Neural crest cell (in vitro differentiated cells): Measurements from ENCODE around the gene MAML3. TPM values are rescaled to one million over a fixed set of nuclear protein-coding genes. Genes with fewer than 3 reads are reported as not detected.

ENCODE experiments used
- DNase-seq: peaks from one replicate; pipeline ENCODE4 v3.0.0; 2021; ENCODE audit warnings: low read depth, mixed read lengths, low spot score
- H3K27ac Mint-ChIP-seq: one replicate; pipeline ENCODE4 v1.8.0; 2021; ENCODE audit warnings: mild to moderate bottlenecking, mixed read lengths; ENCODE audit not compliant: unreplicated experiment
- H3K27me3 Mint-ChIP-seq: 2 replicates; pipeline ENCODE4 v1.8.0; 2021; ENCODE audit warnings: low read depth, mild to moderate bottlenecking, mixed read lengths
- H3K36me3 Mint-ChIP-seq: 2 replicates; pipeline ENCODE4 v1.8.0; 2021; ENCODE audit warnings: low read depth, mild to moderate bottlenecking, mixed read lengths
- H3K4me1 Mint-ChIP-seq: 2 replicates; pipeline ENCODE4 v1.8.0; 2021; ENCODE audit warnings: mixed read lengths
- H3K4me3 Mint-ChIP-seq: one replicate; pipeline ENCODE4 v1.8.0; 2021; ENCODE audit warnings: mild to moderate bottlenecking, mixed read lengths
- H3K9me3 Mint-ChIP-seq: 2 replicates; pipeline ENCODE4 v1.8.0; 2021; ENCODE audit warnings: mixed read lengths
- total RNA-seq: library from RNA; stranded (reverse); gene quantifications from 2 replicates; pipeline ENCODE4 v1.2.1, GENCODE V29; 2021
- TF ChIP-seq, protein P1 (sequence below): fragments of 200-600 bp; sonication (generic); conservative IDR thresholded peaks from 2 replicates; pipeline ENCODE4 v1.5.0; 2021; ENCODE audit warnings: antibody characterized with exemption, mild to moderate bottlenecking

Gene MAML3
- total RNA-seq, 1 donor from 2014 or later: 21.8 TPM

DNA sequence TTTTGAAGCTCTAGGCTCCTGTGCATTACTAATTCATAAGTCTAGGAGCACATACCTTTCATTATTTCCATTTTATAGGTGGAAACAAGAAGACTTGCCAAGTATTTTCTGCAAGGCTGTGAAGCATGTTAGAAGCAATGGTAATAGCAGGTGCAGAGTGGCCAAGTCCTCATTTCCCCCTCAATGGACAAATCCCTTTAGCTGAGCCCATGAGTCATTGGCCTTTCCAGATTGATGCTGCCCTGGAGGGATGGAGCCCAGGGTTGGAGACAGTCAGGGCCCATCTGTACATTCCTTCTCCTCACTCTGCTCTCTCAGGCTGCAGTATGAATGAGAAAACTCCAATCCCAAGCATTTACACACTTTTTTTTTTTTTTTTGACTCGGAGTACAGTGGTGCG is 481.8 kb downstream of the MAML3 start:
- Mint-ChIP-seq H3K27me3 (no peaks in the 10 kb centered on the region), H3K9me3 (no peaks in the 10 kb centered on the region), H3K4me1 (peaks cover under 1% of the 10 kb centered on the region), H3K4me3 (no peak overlapping the region), H3K36me3 (peaks cover 3% of the 10 kb centered on the region), H3K27ac (no peak overlapping the region)
- TF ChIP-seq, protein P1, sequence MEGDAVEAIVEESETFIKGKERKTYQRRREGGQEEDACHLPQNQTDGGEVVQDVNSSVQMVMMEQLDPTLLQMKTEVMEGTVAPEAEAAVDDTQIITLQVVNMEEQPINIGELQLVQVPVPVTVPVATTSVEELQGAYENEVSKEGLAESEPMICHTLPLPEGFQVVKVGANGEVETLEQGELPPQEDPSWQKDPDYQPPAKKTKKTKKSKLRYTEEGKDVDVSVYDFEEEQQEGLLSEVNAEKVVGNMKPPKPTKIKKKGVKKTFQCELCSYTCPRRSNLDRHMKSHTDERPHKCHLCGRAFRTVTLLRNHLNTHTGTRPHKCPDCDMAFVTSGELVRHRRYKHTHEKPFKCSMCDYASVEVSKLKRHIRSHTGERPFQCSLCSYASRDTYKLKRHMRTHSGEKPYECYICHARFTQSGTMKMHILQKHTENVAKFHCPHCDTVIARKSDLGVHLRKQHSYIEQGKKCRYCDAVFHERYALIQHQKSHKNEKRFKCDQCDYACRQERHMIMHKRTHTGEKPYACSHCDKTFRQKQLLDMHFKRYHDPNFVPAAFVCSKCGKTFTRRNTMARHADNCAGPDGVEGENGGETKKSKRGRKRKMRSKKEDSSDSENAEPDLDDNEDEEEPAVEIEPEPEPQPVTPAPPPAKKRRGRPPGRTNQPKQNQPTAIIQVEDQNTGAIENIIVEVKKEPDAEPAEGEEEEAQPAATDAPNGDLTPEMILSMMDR: no peak
- no peak for DNase-seq

DNA sequence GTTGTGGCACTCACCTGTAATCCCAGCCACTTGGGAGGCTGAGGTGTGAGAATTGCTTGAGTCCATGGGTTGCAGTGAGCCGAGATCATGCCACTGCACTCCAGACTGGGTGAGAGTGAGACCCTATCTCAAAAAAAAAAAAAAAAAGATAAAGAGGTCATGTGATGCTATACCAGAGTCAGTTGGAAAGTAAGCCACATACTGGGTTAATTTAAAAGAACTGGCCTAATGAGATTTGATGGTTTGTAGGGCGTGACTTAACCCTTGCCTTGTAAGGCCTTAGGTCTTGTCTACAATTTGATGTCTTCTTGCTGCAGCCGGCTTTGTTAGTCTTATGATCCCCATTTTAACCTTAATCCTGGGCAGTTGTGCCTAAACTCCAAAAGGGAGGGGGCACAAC is 483.2 kb downstream of the MAML3 start:
- Mint-ChIP-seq H3K4me1 (peaks cover 14% of the 10 kb centered on the region), H3K4me3 (no peak overlapping the region), H3K27ac (no peak overlapping the region), H3K9me3 (no peaks in the 10 kb centered on the region), H3K27me3 (no peaks in the 10 kb centered on the region), H3K36me3 (no peaks in the 10 kb centered on the region)
- DNase-seq: no peak
- TF ChIP-seq, protein P1: no peak

DNA sequence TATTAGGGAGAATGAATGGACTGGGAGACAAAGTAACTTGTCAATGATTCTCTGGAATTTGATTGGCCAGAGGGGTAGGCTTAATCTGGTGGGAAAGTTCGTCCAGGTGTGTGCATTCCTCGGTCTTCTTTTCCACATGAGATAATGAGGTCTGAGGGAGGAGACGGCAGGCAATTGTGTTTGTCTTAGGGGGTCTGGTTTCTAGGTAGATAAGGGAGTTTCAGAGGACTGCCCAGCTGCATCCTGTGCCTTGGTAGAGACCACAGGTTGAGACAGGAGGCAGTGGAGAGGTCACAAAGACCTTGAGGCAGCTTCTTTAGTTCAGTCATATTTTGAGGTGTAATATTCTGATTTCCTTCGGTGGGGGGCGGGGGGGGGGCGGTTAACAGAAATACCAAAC is 484.1 kb downstream of the MAML3 start:
- H3K4me3 Mint-ChIP-seq: no peak overlapping the region
- no peaks in the 10 kb centered on the region for H3K36me3 Mint-ChIP-seq
- H3K27me3 Mint-ChIP-seq: no peaks in the 10 kb centered on the region
- DNase-seq: no peak
- TF ChIP-seq, protein P1: no peak
- peaks cover 20% of the 10 kb centered on the region for H3K4me1 Mint-ChIP-seq
- no peak overlapping the region for H3K27ac Mint-ChIP-seq
- no peaks in the 10 kb centered on the region for H3K9me3 Mint-ChIP-seq

DNA sequence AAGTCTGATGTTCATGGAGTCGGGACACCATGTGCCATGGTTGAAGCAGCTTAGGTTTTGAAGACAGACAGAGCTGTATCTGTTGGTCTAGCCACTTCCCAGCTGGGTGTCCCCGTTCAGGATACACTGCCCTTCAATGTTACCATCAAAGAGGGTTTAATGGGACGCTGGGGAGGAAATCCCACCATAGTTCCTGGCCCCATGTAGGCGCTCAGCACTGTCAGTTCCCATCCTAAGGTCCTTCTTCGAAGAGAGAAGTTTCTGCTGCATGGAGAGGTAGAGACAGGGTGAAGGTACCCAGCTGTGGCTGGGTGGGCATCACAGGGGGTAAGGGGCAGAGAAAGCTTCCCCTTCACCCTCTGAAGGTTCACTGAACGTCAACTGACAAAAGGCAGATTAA is 484.6 kb downstream of the MAML3 start:
- Mint-ChIP-seq H3K27me3 (no peaks in the 10 kb centered on the region), H3K36me3 (no peaks in the 10 kb centered on the region), H3K4me1 (peaks cover 20% of the 10 kb centered on the region), H3K27ac (no peak overlapping the region), H3K9me3 (no peaks in the 10 kb centered on the region), H3K4me3 (no peak overlapping the region)
- TF ChIP-seq, protein P1: no peak
- DNase-seq: no peak

DNA sequence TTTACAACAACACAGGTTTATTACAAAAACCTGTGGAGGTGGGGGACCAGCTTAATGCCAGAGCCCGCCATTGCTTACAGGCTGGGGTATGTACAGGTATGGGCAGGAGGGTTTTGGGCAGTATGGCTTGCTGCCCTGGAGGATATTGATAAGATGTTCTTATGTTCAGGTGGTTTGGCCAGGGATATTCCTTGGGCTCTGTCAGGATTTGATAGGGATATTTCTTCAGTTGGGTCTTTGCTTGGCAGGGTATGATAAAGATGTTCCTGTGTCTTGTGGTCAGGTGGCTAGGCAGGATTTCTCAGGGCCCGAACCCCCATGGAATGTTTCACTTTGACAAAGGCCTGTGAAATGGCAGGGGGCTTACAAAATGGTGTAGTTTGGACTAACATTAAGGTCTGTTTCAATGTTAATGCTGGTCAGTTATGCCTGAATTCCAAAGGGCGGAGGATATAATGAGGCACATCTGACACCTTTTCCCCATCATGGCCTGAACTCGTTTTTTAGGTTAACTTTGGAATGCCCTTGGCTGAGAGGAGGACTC is 485.3 kb downstream of the MAML3 start:
- H3K4me1 Mint-ChIP-seq: peaks cover 20% of the 10 kb centered on the region
- TF ChIP-seq, protein P1: no peak
- H3K36me3 Mint-ChIP-seq: no peaks in the 10 kb centered on the region
- no peak overlapping the region for H3K27ac Mint-ChIP-seq
- H3K9me3 Mint-ChIP-seq: no peaks in the 10 kb centered on the region
- H3K4me3 Mint-ChIP-seq: no peak overlapping the region
- no peak for DNase-seq
- H3K27me3 Mint-ChIP-seq: no peaks in the 10 kb centered on the region

DNA sequence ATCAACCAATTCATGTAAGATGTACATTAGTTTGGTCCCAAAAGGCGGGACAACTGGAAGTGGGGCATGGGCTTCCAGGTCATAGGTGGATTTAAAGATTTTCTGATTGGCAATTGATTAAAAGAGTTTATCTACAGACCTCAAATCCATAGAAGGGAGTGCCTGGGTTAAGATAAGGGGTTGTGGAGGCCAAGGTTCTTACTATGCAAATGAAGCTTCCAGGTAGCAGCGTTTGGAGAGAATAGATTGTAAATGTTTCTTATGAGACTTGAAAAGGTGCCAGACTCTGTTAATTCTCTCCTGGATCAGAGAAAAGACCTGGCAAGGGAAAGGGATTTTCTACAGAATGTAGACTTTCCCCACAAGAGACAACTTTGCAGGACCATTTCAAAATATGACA is 485.9 kb downstream of the MAML3 start:
- Mint-ChIP-seq H3K4me1 (peaks cover 20% of the 10 kb centered on the region), H3K27ac (no peak overlapping the region), H3K4me3 (no peak overlapping the region), H3K9me3 (no peaks in the 10 kb centered on the region), H3K27me3 (no peaks in the 10 kb centered on the region), H3K36me3 (no peaks in the 10 kb centered on the region)
- no peak for DNase-seq
- TF ChIP-seq, protein P1: no peak
